HepG2 (cell line): ENCODE results near the gene ZBTB17.

ENCODE experiments used
- BCL3 ChIP-seq: sonication (generic); formaldehyde crosslinking; IDR thresholded peaks from 2 replicates; pipeline ENCODE4 v1.5.1; 2020; ENCODE audit warnings: mild to moderate bottlenecking, missing genetic modification reagents, moderate library complexity
- FIP1L1 ChIP-seq: fragments of 200-400 bp; formaldehyde crosslinking; IDR thresholded peaks from 2 replicates; pipeline ENCODE4 v1.6.1; 2018; ENCODE audit warnings: low read depth, mild to moderate bottlenecking, low read length, moderate library complexity, borderline replicate concordance; ENCODE audit not compliant: insufficient read depth
- MXD4 ChIP-seq: IDR thresholded peaks from 2 replicates; pipeline ENCODE4 v1.6.1; 2016; ENCODE audit warnings: mild to moderate bottlenecking, missing biosample characterization, missing genetic modification reagents
- POLR2G ChIP-seq: fragments of 200-400 bp; formaldehyde crosslinking; IDR thresholded peaks from 2 replicates; pipeline ENCODE4 v1.6.1; 2018; ENCODE audit warnings: mild to moderate bottlenecking, low read depth, low read length, moderate library complexity
- RAD21 ChIP-seq: fragments of 450-650 bp; formaldehyde crosslinking; IDR thresholded peaks from 2 replicates; pipeline ENCODE4 v1.5.0; 2020; ENCODE audit warnings: mild to moderate bottlenecking
- ZNF274 ChIP-seq: sonication (generic); formaldehyde crosslinking; IDR thresholded peaks from 2 replicates; pipeline ENCODE4 v1.5.1; 2020; ENCODE audit warnings: mild to moderate bottlenecking, missing genetic modification reagents
- TF ChIP-seq, protein P1 (sequence below): sonication (generic); formaldehyde crosslinking; IDR thresholded peaks from 2 replicates; pipeline ENCODE4 v1.5.0; 2020; ENCODE audit warnings: mild to moderate bottlenecking, missing genetic modification reagents, moderate library complexity
- TF ChIP-seq, protein P2 (sequence below): sonication (generic); formaldehyde crosslinking; IDR thresholded peaks from 2 replicates; pipeline ENCODE4 v1.4.0; 2020; ENCODE audit warnings: mild to moderate bottlenecking, missing genetic modification reagents
- TF ChIP-seq, protein P3 (sequence below): sonication (generic); formaldehyde crosslinking; IDR thresholded peaks from 2 replicates; pipeline ENCODE4 v1.8.1; 2023; ENCODE audit warnings: missing genetic modification reagents, inconsistent platforms, borderline replicate concordance
- TF ChIP-seq, protein P4 (sequence below): sonication (generic); formaldehyde crosslinking; IDR thresholded peaks from 2 replicates; pipeline ENCODE4 v1.4.0; 2020; ENCODE audit warnings: missing genetic modification reagents

DNA sequence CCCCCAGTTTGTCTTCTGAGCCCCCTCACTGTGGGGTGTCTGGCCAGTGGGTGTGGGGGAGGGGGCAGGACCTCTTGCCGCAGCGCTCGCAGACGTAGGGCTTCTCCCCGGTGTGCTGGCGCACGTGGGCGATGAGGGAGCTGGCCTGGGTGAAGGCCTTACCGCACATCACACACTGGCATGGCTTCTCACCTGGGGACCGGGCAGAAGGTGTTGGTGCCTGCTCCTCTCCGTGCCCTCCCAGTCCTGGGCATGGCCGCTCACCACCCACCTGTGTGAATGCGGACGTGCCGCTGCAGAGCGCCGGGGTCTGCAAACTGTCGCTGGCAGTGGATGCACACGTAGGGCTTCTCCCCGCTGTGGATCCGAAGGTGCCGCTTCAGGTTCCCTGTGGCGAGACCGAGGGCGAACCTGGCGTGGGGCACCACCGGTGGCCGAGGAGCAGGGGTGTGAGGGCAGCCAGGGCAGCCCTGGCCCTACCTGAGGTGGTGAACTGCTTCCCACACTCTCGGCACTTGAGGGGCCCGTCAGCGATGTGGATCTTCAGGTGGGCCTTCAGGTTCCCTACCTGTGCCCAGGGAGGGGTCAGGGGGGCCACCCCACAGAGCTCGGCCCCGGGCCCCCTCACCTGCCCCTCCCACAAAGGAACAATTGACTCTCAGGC, 32.4 kb downstream of the ZBTB17 start:
- TF ChIP-seq POLR2G = no peak
- TF ChIP-seq RAD21 (CRISPR knock-in tag) = no peak
- no peak for TF ChIP-seq BCL3 (CRISPR knock-in tag)
- TF ChIP-seq, protein P1, sequence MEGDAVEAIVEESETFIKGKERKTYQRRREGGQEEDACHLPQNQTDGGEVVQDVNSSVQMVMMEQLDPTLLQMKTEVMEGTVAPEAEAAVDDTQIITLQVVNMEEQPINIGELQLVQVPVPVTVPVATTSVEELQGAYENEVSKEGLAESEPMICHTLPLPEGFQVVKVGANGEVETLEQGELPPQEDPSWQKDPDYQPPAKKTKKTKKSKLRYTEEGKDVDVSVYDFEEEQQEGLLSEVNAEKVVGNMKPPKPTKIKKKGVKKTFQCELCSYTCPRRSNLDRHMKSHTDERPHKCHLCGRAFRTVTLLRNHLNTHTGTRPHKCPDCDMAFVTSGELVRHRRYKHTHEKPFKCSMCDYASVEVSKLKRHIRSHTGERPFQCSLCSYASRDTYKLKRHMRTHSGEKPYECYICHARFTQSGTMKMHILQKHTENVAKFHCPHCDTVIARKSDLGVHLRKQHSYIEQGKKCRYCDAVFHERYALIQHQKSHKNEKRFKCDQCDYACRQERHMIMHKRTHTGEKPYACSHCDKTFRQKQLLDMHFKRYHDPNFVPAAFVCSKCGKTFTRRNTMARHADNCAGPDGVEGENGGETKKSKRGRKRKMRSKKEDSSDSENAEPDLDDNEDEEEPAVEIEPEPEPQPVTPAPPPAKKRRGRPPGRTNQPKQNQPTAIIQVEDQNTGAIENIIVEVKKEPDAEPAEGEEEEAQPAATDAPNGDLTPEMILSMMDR = no peak
- TF ChIP-seq ZNF274 (CRISPR knock-in tag) = no peak
- TF ChIP-seq, protein P2, sequence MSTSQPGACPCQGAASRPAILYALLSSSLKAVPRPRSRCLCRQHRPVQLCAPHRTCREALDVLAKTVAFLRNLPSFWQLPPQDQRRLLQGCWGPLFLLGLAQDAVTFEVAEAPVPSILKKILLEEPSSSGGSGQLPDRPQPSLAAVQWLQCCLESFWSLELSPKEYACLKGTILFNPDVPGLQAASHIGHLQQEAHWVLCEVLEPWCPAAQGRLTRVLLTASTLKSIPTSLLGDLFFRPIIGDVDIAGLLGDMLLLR (CRISPR knock-in tag) = no peak
- TF ChIP-seq FIP1L1 = no peak
- TF ChIP-seq, protein P3, sequence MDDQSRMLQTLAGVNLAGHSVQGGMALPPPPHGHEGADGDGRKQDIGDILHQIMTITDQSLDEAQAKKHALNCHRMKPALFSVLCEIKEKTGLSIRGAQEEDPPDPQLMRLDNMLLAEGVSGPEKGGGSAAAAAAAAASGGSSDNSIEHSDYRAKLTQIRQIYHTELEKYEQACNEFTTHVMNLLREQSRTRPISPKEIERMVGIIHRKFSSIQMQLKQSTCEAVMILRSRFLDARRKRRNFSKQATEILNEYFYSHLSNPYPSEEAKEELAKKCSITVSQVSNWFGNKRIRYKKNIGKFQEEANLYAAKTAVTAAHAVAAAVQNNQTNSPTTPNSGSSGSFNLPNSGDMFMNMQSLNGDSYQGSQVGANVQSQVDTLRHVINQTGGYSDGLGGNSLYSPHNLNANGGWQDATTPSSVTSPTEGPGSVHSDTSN (CRISPR knock-in tag) = no peak
- no peak for TF ChIP-seq MXD4
- TF ChIP-seq, protein P4, sequence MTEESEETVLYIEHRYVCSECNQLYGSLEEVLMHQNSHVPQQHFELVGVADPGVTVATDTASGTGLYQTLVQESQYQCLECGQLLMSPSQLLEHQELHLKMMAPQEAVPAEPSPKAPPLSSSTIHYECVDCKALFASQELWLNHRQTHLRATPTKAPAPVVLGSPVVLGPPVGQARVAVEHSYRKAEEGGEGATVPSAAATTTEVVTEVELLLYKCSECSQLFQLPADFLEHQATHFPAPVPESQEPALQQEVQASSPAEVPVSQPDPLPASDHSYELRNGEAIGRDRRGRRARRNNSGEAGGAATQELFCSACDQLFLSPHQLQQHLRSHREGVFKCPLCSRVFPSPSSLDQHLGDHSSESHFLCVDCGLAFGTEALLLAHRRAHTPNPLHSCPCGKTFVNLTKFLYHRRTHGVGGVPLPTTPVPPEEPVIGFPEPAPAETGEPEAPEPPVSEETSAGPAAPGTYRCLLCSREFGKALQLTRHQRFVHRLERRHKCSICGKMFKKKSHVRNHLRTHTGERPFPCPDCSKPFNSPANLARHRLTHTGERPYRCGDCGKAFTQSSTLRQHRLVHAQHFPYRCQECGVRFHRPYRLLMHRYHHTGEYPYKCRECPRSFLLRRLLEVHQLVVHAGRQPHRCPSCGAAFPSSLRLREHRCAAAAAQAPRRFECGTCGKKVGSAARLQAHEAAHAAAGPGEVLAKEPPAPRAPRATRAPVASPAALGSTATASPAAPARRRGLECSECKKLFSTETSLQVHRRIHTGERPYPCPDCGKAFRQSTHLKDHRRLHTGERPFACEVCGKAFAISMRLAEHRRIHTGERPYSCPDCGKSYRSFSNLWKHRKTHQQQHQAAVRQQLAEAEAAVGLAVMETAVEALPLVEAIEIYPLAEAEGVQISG (CRISPR knock-in tag) = no peak
